GM19025 (cell line): ENCODE data around the gene HCRT.

Source experiments
- ATAC-seq: cut with Tn5 transposase; IDR thresholded peaks from one replicate; pipeline ENCODE4 v1.9.1; 2021; ENCODE audit warnings: mild to moderate bottlenecking, low read depth, moderate library complexity; ENCODE audit not compliant: unreplicated experiment

HCRT gene

GRCh38 chr17:42180922-42181850, 4.1 kb downstream of the HCRT start, which contains the start of gene KCNH4:
Gene KCNH4 (minus strand): TSS chr17:42181142. CDS start chr17:42180945, 197 bp downstream.
- ATAC-seq: peak; percentile 42

- no peak for ATAC-seq
These were observed 4.8 kb downstream of the HCRT start for GRCh38 chr17:42180411-42180921.

GRCh38 chr17:42179911-42180410, 5.3 kb downstream of the HCRT start:
- no peak for ATAC-seq

DNA sequence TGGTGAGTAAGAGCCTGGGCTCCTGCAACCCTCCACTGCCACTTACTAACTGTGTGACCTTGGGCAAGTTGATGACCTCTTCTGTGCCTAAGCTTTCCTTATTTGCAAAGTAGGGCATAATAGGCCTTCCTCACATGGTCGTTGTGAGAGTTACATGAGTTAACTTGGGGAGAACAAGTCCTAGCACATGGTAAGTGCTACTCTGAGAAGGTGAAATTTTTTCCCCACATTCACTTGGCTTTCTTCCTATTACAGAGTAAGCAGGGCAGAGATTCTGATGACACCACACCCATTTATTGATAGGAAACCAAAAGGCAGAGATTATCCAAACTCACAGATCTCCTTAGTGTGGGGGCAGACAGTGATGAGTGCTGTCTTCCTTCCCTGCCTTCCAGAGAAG, 5.9 kb downstream of the HCRT start:
- no peak for ATAC-seq

DNA sequence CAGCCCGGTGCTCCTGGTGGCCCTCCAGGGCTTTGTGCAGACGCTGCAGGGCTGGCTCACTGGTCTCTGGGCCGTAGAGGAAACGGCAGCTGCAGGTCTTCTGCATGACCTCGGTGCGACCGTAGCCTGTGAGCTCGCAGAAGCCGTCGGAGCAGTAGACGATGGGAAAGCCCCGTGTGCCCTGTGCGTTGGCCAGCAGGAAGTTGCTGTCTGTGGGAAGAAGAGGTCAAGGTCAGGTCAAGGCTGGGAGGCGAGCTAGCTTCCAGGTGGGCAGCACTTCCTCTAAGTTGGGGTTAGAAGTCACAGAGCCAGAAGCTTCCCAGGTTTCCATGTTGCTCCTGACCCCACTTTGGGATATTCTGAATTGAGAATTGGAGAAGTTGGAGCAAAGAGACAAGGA, 6.4 kb downstream of the HCRT start:
- no peak for ATAC-seq

- ATAC-seq: no peak
These were observed 7.6 kb downstream of the HCRT start for GRCh38 chr17:42177684-42178083.

DNA sequence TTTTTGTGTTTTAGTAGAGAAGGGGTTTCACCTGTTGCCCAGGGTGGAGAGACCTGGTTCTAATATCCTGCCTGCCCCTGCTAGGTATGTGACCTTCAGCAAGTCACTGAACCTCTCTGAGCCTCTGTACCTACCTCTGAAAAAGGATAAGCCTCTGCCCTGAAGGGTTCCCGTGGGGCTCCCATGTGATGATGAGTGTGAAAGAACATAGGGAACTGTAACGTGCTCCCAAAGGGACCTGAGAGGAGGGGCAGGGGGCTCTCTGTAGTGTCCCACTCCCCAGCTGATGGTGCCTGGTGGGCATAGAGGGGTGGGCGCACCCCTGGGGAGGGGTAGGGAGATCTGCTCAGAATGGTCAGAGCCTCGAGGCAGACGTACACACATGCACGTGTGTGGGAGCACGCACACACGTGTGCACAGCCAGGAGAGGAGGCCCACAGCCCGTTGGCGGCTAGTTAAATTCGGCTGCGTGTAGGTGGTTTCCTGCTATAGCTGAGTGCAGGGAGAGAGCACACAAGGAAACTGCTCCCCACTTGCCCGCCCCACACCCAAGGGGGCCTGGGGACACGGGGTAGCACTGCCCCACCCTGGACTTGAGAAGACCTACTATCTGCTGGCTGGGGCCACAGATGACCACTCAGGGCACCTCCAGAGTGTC, 11.0 kb downstream of the HCRT start:
- no peak for ATAC-seq

DNA sequence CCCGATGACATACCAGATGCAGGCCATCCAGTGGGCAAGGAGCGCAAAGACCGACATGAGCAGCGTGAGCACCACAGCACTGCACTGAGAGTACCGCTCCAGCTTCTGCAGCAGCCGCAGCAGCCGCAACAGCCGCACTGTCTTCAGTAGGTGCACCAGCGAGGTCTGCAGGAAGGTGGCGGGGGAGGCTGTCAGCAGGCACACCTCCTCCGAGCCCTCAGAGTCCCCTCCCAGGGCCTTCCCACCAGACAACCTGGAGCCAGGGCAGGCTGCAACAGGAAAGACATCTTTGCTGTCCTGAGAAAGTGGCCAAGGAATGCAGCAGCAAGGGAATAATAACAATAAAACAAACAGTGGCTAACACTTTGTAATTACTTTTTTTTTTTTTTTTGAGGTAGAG, 13.4 kb downstream of the HCRT start:
- ATAC-seq: no peak

DNA sequence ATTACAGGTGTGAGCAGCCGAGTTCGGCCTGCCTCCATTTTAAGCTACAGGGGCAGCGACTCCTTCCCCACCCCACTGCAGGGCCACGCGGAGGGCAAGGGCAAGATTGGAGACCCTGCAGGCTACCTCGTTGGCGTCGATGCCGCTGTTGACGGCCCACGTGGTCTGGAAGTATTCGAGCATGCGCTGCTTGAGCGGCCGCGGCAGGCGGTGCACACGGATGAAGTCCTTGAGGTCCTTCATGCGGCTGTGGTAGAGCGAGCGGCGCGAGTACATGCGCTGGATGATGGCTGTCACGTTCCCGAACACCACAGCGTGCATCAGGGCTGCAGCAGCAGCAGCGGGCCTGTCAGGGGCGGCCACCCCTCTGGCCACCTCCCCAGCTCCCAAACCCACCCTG, 15.9 kb downstream of the HCRT start:
- ATAC-seq: no peak

GRCh38 chr17:42167807-42168206, 17.4 kb downstream of the HCRT start:
- no peak for ATAC-seq

GRCh38 chr17:42166196-42166763, 19.0 kb downstream of the HCRT start:
- no peak for ATAC-seq

- ATAC-seq: no peak
These were observed 19.5 kb downstream of the HCRT start for GRCh38 chr17:42165751-42166150.

GRCh38 chr17:42163696-42164407, 21.4 kb downstream of the HCRT start:
- no peak for ATAC-seq

GRCh38 chr17:42163113-42163512, 22.1 kb downstream of the HCRT start:
- no peak for ATAC-seq

DNA sequence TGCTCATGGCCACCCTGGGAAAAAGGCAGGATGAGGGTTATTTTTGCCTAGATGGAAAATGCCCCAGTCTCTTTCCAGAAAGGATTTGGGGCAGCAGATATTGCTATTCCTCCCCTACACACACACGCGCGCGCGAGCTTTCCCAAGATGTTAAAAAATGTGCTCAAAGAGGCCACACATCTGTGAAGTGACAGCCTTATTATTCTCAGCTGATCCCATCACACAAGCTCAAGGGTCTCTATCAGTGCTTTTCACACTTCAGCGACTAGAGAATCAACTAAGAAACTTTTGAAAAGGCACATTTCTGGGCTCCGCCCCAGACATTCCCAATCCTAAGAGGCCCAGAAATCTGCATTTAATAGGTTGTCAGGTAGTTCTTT, 24.7 kb downstream of the HCRT start:
- no peak for ATAC-seq

DNA sequence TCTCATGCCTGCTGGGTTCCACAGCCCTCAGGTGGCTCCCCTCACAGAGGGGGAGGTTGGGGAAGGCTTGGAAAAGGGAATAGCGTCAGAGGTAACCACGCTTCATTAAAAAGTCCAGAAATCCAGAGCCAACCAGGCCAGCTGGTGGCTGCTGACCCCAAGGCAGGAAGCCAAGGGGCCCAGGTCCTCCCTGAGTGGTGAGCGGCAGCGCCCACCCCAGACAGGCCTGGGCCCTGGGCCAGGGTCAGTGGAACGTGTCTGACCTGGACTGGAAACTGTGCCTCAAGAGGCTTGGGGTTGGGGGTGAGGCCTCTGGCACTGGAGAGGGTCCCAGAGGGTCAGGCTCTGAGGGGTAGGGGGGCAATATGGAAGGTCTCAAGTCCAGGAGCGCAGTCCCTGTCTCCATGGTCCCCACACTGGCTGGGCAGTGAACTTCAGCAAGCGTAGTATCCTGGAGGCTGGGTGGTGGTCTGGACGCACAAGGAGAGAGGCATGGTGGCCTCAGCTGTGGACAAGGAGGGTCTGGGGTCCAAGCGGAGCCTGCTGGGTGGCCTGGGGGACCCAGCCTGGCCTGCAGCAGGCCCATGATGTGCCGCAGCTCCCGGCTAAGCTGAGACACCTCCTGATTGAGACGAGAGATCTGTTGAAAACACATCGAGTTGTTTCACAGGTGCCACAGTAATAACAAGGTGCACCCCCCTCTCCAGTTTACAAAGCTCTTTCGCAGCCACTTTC, 25.3 kb downstream of the HCRT start:
- no peak for ATAC-seq

DNA sequence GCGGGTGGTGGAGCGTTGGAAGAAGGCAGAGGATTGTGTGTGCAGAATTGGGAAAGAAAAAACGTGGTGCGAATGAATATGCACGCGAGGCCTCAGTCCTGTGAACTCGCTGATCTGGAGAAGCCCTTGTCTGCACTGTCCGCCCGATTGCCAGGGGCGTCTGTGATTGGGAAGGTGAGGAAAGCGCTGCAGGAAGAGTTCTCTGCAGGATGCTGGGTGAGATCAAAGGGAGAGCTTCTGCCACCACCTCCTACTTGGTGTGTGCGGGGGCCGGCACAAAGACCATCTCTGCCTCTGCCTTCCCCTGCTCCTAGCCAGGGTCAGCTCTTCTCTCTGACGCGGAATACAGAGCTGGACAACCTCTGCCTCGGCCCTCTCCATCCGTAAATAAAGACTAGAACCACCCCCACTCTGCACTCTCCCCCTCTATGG, 29.6 kb downstream of the HCRT start:
- no peak for ATAC-seq

DNA sequence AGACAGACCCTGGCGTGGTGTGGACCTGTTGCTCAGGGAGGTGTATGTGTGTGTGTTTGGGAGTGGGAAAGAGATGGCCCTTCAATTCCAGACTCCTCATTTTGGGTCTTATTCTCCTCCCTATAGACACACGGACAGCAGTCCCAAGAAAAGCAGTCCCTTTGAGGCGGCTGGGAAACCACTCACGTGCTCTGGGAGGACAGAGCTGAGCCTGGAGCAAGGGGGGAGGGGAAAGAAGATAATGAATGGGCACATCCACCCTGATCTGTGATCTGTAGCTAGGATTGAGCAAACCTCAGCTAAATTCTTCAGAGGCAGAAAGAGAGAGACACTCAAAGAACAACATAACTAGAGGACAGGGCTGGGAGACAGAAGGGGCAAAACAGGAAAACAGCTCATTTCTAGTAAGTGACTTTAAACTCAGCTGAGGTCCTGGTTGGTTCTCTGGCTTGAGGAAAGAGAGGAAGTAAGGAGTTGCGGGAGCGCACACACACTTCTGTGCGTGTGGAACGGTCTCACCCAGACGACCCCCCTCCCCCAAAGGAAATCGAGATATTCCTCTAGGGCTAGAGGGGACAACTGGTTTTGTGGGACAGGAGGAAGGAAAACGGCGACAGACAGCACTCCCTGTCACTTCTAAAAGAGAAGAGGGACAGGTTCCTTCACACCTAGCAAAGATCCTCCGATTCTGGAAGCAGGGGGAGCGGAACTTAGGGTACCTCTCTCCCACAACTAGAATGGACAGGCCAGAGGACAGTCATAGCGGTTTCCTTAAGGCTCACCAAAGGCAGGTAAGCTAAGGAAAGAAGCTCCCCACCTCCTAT, 31.1 kb downstream of the HCRT start:
- no peak for ATAC-seq
